Measurements from ENCODE around the gene MPP7. TPM values are rescaled to one million over a fixed set of nuclear protein-coding genes. Genes with fewer than 3 reads are reported as not detected.

The MPP7 gene
- total RNA-seq, 5 donors from 2014 or later (not counting 1 experiment from before 2014, with no cell fraction given) = 22.8 to 35.8 (median 26.0) TPM

DNA sequence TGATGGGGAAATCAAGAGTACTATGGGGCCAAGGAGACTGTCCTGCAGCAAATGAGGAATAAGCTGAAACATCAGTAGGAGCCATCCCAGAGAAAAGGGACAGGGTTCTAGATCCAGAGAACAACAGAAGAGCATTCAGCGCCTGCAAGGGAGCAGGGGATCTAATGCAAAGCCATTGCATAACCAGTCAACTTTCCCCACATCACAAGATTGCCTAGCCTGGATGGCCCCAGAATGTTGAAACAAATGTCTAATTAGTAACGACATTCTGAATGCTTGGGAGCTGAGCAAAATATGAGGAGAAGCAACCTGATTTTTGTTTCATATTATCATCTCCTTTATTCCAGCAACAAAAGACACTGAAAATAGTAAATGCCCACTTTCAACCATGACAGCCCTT lies 2.7 kb upstream of the MPP7 start:
- Histone ChIP-seq H3K4me3 (ENCODE audit: control insufficient read depth in 1 of 2, extremely low read depth in 1 of 2, low read length in 1 of 2) (no peak overlapping the region), H3K9me3 (no peaks in the 10 kb centered on the region), H3K4me1 (ENCODE audit: control insufficient read depth in 1 of 2, extremely low read depth in 1 of 2, insufficient read depth in 2 of 2, low read length in 2 of 2) (peaks cover 4 to 19% of the 10 kb centered on the region in 2 experiments), H3K27me3 (replicated peaks in 1 of 2; ENCODE audit: control insufficient read depth in 2 of 2, extremely low read depth in 1 of 2, insufficient read depth in 2 of 2, low read length in 1 of 2) (no peaks in the 10 kb centered on the region), H3K36me3 (ENCODE audit: control insufficient read depth in 2 of 2, extremely low read depth in 1 of 2, insufficient read depth in 1 of 2, low read length in 1 of 2) (no peaks in the 10 kb centered on the region), H3K27ac (ENCODE audit: low read length) (no peak overlapping the region)
- Mint-ChIP-seq H3K4me1 (peaks cover 45 to 63% (median 63%) of the 10 kb centered on the region in 3 donors), H3K27me3 (no peaks in the 10 kb centered on the region), H3K27ac (peak overlapping the region in 1 of 2 donors; percentile 12), H3K4me3 (no peak overlapping the region), H3K9me3 (no peaks in the 10 kb centered on the region), H3K36me3 (peaks cover 7% of the 10 kb centered on the region)
- ATAC-seq (replicated peaks in 1 of 4) (no peak), DNase-seq (no peak)
- ChIA-PET CTCF (interaction anchor here in 1 of 2 donors (0.6 to 1.3 kb wide), 3 partner anchors 10 to 75 kb away, joined by 3 read pairs; no protein-coding TSS in a partner anchor), POLR2A (no interaction called here)
- WGBS (ENCODE audit: insufficient coverage) = 83% methylated on average over 1 of the region's 2 CpGs

DNA sequence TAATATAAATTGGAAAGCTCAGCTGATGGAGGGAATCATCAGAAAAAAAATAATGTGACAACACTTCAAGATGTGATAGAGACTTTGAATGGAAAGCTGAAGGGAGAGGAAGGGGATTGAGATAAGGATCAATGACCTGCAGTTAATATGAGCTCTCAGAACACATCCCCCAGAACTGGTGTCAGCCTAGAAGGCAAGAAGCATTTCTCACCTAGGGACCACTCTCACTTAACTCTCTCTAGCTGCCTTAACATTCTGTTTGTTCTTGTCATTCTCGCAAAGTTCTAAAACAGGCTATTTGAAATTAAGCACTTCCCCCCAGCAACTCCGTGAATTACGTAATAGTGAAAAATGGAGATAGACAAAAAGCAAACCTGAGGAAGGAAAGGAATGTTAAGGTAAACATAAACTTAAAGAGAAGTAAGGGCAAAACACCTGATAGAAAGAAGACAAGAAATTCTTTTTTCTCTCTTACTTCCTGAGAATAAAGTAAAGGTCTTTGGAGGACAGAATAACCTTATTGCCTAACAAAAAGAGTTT lies 1.2 kb upstream of the MPP7 start:
- Mint-ChIP-seq H3K4me3 (peak overlapping the region; percentile 85 to 92 (median 85)), H3K27me3 (no peaks in the 10 kb centered on the region), H3K9me3 (no peaks in the 10 kb centered on the region), H3K4me1 (peaks cover 53 to 77% (median 72%) of the 10 kb centered on the region in 3 donors), H3K27ac (peak overlapping the region; percentile 73 to 95), H3K36me3 (no peaks in the 10 kb centered on the region)
- H3K27me3 ChIP-seq (replicated peaks in 1 of 2; ENCODE audit: control insufficient read depth in 2 of 2, extremely low read depth in 1 of 2, insufficient read depth in 2 of 2, low read length in 1 of 2) = no peaks in the 10 kb centered on the region
- no peak for DNase-seq
- H3K9me3 ChIP-seq = no peaks in the 10 kb centered on the region
- ChIA-PET CTCF (interaction anchor here (0.5 to 4.6 kb wide), 14 partner anchors 18 to 744 kb away, joined by 3 to 111 read pairs (median 8); no protein-coding TSS in a partner anchor), POLR2A (interaction anchor here (0.6 to 5.2 kb wide), 7 partner anchors 9 to 75 kb away, joined by 3 to 127 read pairs (median 7); no protein-coding TSS in a partner anchor)
- no CpG with 5 or more reads among the region's 3 CpGs for WGBS (ENCODE audit: insufficient coverage)
- H3K4me3 ChIP-seq (ENCODE audit: control insufficient read depth in 1 of 2, extremely low read depth in 1 of 2, low read length in 1 of 2) = no peak overlapping the region
- H3K27ac ChIP-seq (ENCODE audit: low read length) = no peak overlapping the region
- H3K4me1 ChIP-seq (ENCODE audit: control insufficient read depth in 1 of 2, extremely low read depth in 1 of 2, insufficient read depth in 2 of 2, low read length in 2 of 2) = peaks cover 6 to 19% of the 10 kb centered on the region in 2 experiments
- ATAC-seq (replicated peaks in 1 of 4) = no peak
- no peaks in the 10 kb centered on the region for H3K36me3 ChIP-seq (ENCODE audit: control insufficient read depth in 2 of 2, extremely low read depth in 1 of 2, insufficient read depth in 1 of 2, low read length in 1 of 2)

DNA sequence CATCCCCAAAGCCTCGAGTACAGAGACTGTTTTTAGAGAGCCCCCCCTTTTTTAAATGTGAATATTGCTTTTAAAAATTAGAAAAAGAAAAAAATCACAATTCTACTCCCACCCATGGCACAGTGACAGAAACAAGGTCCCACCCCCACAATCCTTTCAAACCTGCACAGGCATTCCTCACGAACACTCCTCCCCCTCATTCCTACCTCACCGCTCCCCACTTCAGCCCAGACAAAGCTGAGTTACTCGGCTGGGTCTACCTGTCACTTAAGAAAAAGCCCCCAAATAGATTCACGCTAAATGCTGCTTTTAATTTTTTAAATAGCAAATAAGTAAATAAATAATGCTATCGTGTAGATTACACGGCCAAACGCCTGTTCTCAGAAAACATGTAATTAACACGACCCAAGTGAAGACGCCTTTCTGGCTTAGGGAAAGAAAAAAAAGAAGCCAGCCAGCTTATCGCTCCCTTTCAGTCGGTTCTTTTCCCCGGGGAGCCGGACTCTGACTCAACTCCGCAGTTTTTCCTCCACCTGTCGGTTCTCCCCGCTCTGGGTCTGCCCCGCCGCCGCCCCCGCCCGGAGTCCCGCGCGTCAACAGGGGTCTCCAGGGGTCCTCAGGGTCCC lies 739 bp downstream of the MPP7 start:
- peak overlapping the region; percentile 67 to 88 for H3K27ac Mint-ChIP-seq
- Histone ChIP-seq H3K27ac (ENCODE audit: low read length) (peak overlapping the region; percentile 45), H3K4me3 (ENCODE audit: control insufficient read depth in 1 of 2, extremely low read depth in 1 of 2, low read length in 1 of 2) (peak overlapping the region; percentile 67), H3K36me3 (ENCODE audit: control insufficient read depth in 2 of 2, extremely low read depth in 1 of 2, insufficient read depth in 1 of 2, low read length in 1 of 2) (no peaks in the 10 kb centered on the region), H3K9me3 (no peaks in the 10 kb centered on the region), H3K4me1 (ENCODE audit: control insufficient read depth in 1 of 2, extremely low read depth in 1 of 2, insufficient read depth in 2 of 2, low read length in 2 of 2) (peaks cover 7 to 16% of the 10 kb centered on the region in 2 experiments), H3K27me3 (replicated peaks in 1 of 2; ENCODE audit: control insufficient read depth in 2 of 2, extremely low read depth in 1 of 2, insufficient read depth in 2 of 2, low read length in 1 of 2) (no peaks in the 10 kb centered on the region)
- CTCF ChIA-PET = interaction anchor here (0.5 to 4.6 kb wide), 17 partner anchors 31 to 974 kb away, joined by 3 to 111 read pairs (median 5); no protein-coding TSS in a partner anchor
- peaks cover 60 to 80% (median 74%) of the 10 kb centered on the region in 3 donors for H3K4me1 Mint-ChIP-seq
- H3K27me3 Mint-ChIP-seq = no peaks in the 10 kb centered on the region
- WGBS (ENCODE audit: insufficient coverage) = 4% methylated on average over 7 of the region's 25 CpGs
- ATAC-seq (replicated peaks in 1 of 4) (no peak), DNase-seq (peak in 3 of 35 experiments; percentile 7 to 17 (median 16))
- no peaks in the 10 kb centered on the region for H3K36me3 Mint-ChIP-seq
- POLR2A ChIA-PET = interaction anchor here (0.7 to 5.2 kb wide), 11 partner anchors 17 to 797 kb away, joined by 3 to 127 read pairs (median 10); no protein-coding TSS in a partner anchor
- peak overlapping the region; percentile 79 to 85 (median 80) for H3K4me3 Mint-ChIP-seq
- no peaks in the 10 kb centered on the region for H3K9me3 Mint-ChIP-seq

DNA sequence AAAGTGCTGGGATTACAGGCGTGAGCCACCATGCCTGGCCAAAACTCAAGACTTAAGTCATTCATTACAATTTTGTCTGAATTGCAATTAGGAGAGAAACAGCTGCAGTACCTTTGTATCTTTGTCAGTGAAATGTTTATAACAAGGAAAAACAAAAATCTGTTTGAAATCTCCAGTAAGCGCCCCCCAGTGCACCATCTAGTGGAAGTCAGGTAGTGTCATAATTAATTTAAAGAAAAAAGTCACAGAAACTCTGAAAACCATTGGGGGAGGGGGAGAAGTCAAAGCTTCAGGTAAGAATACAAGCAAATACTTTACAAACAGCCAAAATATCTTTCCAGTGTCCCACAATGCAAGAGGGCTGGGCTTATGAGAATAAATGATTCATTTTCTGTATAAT lies 2.8 kb downstream of the MPP7 start:
- ATAC-seq (replicated peaks in 1 of 4) = no peak
- ChIA-PET CTCF (interaction anchor here in 1 of 2 donors (0.7 to 4.6 kb wide), 4 partner anchors 39 to 81 kb away, joined by 3 to 111 read pairs (median 4); no protein-coding TSS in a partner anchor), POLR2A (interaction anchor here (0.6 to 5.2 kb wide), 3 partner anchors 12 to 32 kb away, joined by 3 to 127 read pairs (median 7); no protein-coding TSS in a partner anchor)
- Mint-ChIP-seq H3K27me3 (no peaks in the 10 kb centered on the region), H3K9me3 (no peaks in the 10 kb centered on the region), H3K4me1 (peaks cover 76 to 89% (median 84%) of the 10 kb centered on the region in 3 donors), H3K36me3 (no peaks in the 10 kb centered on the region), H3K4me3 (peak overlapping the region in 1 of 3 donors; percentile 85), H3K27ac (peak overlapping the region; percentile 16 to 29)
- H3K4me3 ChIP-seq (ENCODE audit: control insufficient read depth in 1 of 2, extremely low read depth in 1 of 2, low read length in 1 of 2) = no peak overlapping the region
- WGBS (ENCODE audit: insufficient coverage) = no CpG with 5 or more reads among the region's 2 CpGs
- no peaks in the 10 kb centered on the region for H3K36me3 ChIP-seq (ENCODE audit: control insufficient read depth in 2 of 2, extremely low read depth in 1 of 2, insufficient read depth in 1 of 2, low read length in 1 of 2)
- H3K9me3 ChIP-seq = no peaks in the 10 kb centered on the region
- peaks cover 7 to 19% of the 10 kb centered on the region in 2 experiments for H3K4me1 ChIP-seq (ENCODE audit: control insufficient read depth in 1 of 2, extremely low read depth in 1 of 2, insufficient read depth in 2 of 2, low read length in 2 of 2)
- no peaks in the 10 kb centered on the region for H3K27me3 ChIP-seq (replicated peaks in 1 of 2; ENCODE audit: control insufficient read depth in 2 of 2, extremely low read depth in 1 of 2, insufficient read depth in 2 of 2, low read length in 1 of 2)
- H3K27ac ChIP-seq (ENCODE audit: low read length) = no peak overlapping the region
- peak in 31 of 35 experiments; percentile 6 to 55 (median 31) for DNase-seq

DNA sequence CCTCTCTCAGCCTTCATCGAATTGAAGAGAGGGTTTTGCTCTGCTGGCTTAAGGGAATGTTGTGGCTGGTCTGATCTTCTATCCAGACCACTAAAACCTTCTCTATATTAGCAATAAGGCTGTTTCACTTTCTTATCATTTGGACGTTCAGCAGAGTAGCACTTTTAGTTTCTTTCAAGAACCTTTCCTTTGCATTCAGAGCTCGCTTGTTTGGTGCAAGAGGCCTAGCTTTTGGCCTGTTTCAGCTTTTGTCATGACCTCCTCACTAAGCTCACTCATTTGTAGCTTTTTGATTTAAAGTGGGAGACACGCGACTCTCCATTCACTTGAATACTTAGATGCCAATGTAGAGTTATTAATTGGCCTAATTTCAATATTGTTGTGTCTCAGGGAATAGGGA lies 3.9 kb downstream of the MPP7 start:
- Mint-ChIP-seq H3K4me1 (peaks cover 78 to 94% (median 84%) of the 10 kb centered on the region in 3 donors), H3K4me3 (peak overlapping the region in 2 of 3 donors; percentile 47 to 59), H3K36me3 (no peaks in the 10 kb centered on the region), H3K27me3 (no peaks in the 10 kb centered on the region), H3K9me3 (no peaks in the 10 kb centered on the region), H3K27ac (peak overlapping the region; percentile 50 to 87)
- no peak for ATAC-seq (replicated peaks in 1 of 4)
- Histone ChIP-seq H3K27ac (ENCODE audit: low read length) (peak overlapping the region; percentile 39), H3K4me3 (ENCODE audit: control insufficient read depth in 1 of 2, extremely low read depth in 1 of 2, low read length in 1 of 2) (no peak overlapping the region), H3K27me3 (replicated peaks in 1 of 2; ENCODE audit: control insufficient read depth in 2 of 2, extremely low read depth in 1 of 2, insufficient read depth in 2 of 2, low read length in 1 of 2) (no peaks in the 10 kb centered on the region), H3K36me3 (ENCODE audit: control insufficient read depth in 2 of 2, extremely low read depth in 1 of 2, insufficient read depth in 1 of 2, low read length in 1 of 2) (no peaks in the 10 kb centered on the region), H3K9me3 (no peaks in the 10 kb centered on the region), H3K4me1 (ENCODE audit: control insufficient read depth in 1 of 2, extremely low read depth in 1 of 2, insufficient read depth in 2 of 2, low read length in 2 of 2) (peaks cover 16% of the 10 kb centered on the region in 2 experiments)
- DNase-seq = no peak
- POLR2A ChIA-PET = interaction anchor here in 1 of 2 donors (0.8 kb wide), 1 partner anchor 81 kb away, joined by 4 read pairs; no protein-coding TSS in a partner anchor
- CTCF ChIA-PET = interaction anchor here (0.5 to 2.0 kb wide), 14 partner anchors 7 to 556 kb away, joined by 3 to 10 read pairs (median 3); no protein-coding TSS in a partner anchor
- WGBS (ENCODE audit: insufficient coverage) = no CpG with 5 or more reads among the region's 5 CpGs

DNA sequence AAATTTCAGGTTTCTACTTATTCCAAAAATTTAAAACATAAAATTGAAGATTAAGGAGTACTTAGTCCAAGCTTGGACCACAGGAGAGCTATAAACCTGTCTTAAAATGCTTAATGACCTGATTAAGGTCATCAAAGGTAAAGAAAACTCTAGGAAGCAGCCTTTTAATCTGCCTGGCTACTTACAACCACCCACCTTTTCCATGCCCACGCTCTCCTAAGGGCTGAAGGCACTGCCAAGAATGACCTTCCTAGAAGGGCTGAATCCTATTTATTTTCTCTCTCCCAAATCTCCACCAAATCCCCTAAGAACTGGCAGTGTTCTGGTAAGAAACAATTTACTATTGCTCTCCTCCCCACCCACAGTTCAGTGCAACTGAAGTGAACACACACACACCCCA lies 6.8 kb downstream of the MPP7 start:
- Histone ChIP-seq H3K36me3 (ENCODE audit: control insufficient read depth in 2 of 2, extremely low read depth in 1 of 2, insufficient read depth in 1 of 2, low read length in 1 of 2) (no peaks in the 10 kb centered on the region), H3K27ac (ENCODE audit: low read length) (no peak overlapping the region), H3K27me3 (replicated peaks in 1 of 2; ENCODE audit: control insufficient read depth in 2 of 2, extremely low read depth in 1 of 2, insufficient read depth in 2 of 2, low read length in 1 of 2) (no peaks in the 10 kb centered on the region), H3K4me1 (ENCODE audit: control insufficient read depth in 1 of 2, extremely low read depth in 1 of 2, insufficient read depth in 2 of 2, low read length in 2 of 2) (peaks cover 6 to 18% of the 10 kb centered on the region in 2 experiments), H3K9me3 (no peaks in the 10 kb centered on the region), H3K4me3 (ENCODE audit: control insufficient read depth in 1 of 2, extremely low read depth in 1 of 2, low read length in 1 of 2) (no peak overlapping the region)
- peak in 1 of 4 experiments; percentile 28 for ATAC-seq (replicated peaks in 1 of 4)
- POLR2A ChIA-PET = interaction anchor here in 1 of 2 donors (0.6 to 1.4 kb wide), 2 partner anchors 34 to 36 kb away, joined by 4 to 5 read pairs; no protein-coding TSS in a partner anchor
- Mint-ChIP-seq H3K4me3 (no peak overlapping the region), H3K4me1 (peaks cover 81 to 93% (median 88%) of the 10 kb centered on the region in 3 donors), H3K9me3 (no peaks in the 10 kb centered on the region), H3K27ac (peak overlapping the region; percentile 50 to 74), H3K27me3 (no peaks in the 10 kb centered on the region), H3K36me3 (peaks cover 11% of the 10 kb centered on the region)
- 71% methylated on average over 1 of the region's 1 CpG for WGBS (ENCODE audit: insufficient coverage)
- DNase-seq = no peak
- CTCF ChIA-PET = interaction anchor here (0.8 to 1.2 kb wide), 4 partner anchors 10 to 84 kb away, joined by 3 to 5 read pairs (median 4); no protein-coding TSS in a partner anchor
